Esophagus muscularis mucosa (tissue), 4 donors: Measurements from ENCODE around the gene PLG. TPM values are rescaled to one million over a fixed set of nuclear protein-coding genes. Genes with fewer than 3 reads are reported as not detected.
"Not testable (repeated sequence)": the region's sequence is repeated elsewhere in the genome, so short reads cannot be mapped to it uniquely, and the experiment has no call there.

Experiments
- DNase-seq: peaks from one replicate; pipeline ENCODE4 v3.0.0-alpha.2; 2017; ENCODE audit errors: extremely low spot score
- H3K27ac ChIP-seq, 4 donors: fragments of 200-600 bp; sonication (generic); replicated peaks in 1 of 4; 1 replicate in 3 of 4; 2 replicates in 1 of 4; pipeline ENCODE4 v1.5.1; 2016 to 2019; ENCODE audit warnings: mild to moderate bottlenecking in 1 of 4
- H3K27me3 ChIP-seq, 4 donors: fragments of 200-600 bp; sonication (generic); one replicate each; pipeline versions ENCODE4 v1.5.1 to v1.6.0; 2016 to 2019
- H3K36me3 ChIP-seq, 4 donors: fragments of 200-600 bp; sonication (generic); one replicate each; pipeline ENCODE4 v1.5.1; 2016 to 2019
- H3K4me1 ChIP-seq, 4 donors: fragments of 200-600 bp; sonication (generic); one replicate each; pipeline ENCODE4 v1.5.1; 2016 to 2019
- H3K4me3 ChIP-seq, 4 donors: fragments of 200-600 bp; sonication (generic); 1 replicate in 2 of 4; 2 replicates in 2 of 4; pipeline ENCODE4 v1.5.1; 2016 to 2019; ENCODE audit warnings: mild to moderate bottlenecking in 4 of 4, moderate library complexity in 1 of 4
- H3K9me3 ChIP-seq, 4 donors: fragments of 200-600 bp; sonication (generic); 1 replicate in 3 of 4; 2 replicates in 1 of 4; pipeline ENCODE4 v1.5.1; 2016 to 2019
- CTCF ChIP-seq, 3 experiments: fragments of 200-600 bp in 2 of 3; fragments of 450-650 bp in 1 of 3; sonication (generic) in 2 of 3; IDR thresholded peaks; one replicate each; pipeline ENCODE4 v1.5.1; 2017 to 2019; ENCODE audit warnings: antibody characterized with exemption in 3 of 3, mild to moderate bottlenecking in 2 of 3, moderate library complexity in 1 of 3
- EP300 ChIP-seq: sonication (generic); formaldehyde crosslinking; IDR thresholded peaks from one replicate; pipeline ENCODE4 v1.6.1; 2017; ENCODE audit warnings: antibody characterized with exemption
- POLR2A ChIP-seq: fragments of 450-650 bp; IDR thresholded peaks from one replicate; pipeline ENCODE4 v1.6.1; 2017; ENCODE audit warnings: antibody characterized with exemption, moderate library complexity, mild to moderate bottlenecking, low read depth
- POLR2AphosphoS5 ChIP-seq, 2 donors: sonication (generic); formaldehyde crosslinking; IDR thresholded peaks; one replicate each; pipeline ENCODE4 v1.6.1; 2017; ENCODE audit warnings: antibody characterized with exemption in 2 of 2
- WGBS: methylation state at CpG from one replicate; pipeline ENCODE4 v1.1.5; 2018; 5-methylcytosine and 5-hydroxymethylcytosine counted together
- intact Hi-C: fragments of 100-400 bp; cut with DNase I; formaldehyde crosslinking; loops from one replicate; pipeline ENCODE4 v1.15.1; 2023
- total RNA-seq, 4 donors: library from RNA; depleted of rRNA; stranded (reverse); fragments of >200 nt; gene quantifications; one replicate each; pipeline versions ENCODE4 v1.1.0 to v1.2.1, GENCODE V29; 2016

PLG gene
- total RNA-seq, 4 donors from 2014 or later, result not detected

DNA sequence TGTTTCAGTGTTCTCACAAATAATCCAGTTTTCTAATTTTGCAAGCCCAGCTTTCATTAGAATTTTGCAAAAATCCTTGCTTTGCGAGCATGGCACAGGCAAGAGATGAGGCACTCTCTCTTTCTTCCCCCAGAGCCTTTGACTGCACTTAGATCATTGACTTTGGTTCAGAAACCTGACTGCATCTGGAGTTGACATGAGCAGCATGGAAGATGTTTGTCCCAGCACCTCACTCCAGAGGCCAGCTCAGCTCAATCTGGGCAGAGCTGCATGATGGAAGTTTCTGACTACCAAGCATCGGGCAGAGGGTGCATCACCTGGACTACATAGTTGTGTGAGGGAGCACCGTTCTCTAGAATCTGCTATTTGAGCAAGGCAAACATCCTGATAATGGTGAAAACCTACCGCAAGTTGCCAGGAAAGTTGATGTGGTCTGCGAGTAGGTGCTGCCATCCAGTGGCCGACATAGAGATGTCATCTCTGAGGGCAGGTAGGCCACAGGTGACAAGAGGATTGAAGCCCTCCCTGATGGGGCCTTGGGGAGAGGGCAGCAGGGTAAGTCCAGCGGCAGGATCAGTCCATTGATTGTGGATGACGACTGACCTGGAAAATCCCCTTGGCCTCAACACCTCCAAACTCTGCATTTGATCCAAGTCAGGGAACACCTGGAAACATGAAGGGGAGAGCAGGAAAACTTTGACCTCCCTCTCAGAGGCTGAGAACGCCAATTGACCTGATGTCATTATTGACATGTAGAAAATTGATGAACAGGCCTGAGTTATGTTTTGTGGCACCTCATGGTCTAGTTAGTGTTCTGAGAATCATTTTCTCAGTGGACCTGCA is 34.2 kb upstream of the PLG start:
- 31% methylated on average over 9 of the region's 9 CpGs for WGBS

DNA sequence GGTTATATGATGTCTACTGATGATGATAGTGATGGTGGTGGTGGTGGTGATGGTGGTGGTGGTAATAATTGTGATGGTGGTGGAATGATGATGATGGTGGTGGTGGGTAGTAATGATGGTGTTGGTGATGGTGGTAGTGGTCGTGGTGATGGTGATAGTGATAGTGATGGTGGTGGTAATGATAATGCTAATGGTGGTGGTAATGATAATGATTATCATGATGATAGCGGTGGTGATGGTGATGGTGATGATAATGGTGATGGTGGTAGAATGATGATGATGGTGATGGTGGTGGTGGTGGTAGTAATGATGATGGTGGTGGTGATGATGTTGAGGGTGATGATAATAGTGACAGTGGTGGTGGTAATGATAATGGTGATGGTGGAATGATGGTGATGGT is 33.5 kb upstream of the PLG start:
- peak; percentile 8 for DNase-seq
- Histone ChIP-seq H3K27me3 (peaks cover 0 to 5% (median 0%) of the 10 kb centered on the region in 4 donors), H3K9me3 (peaks cover 0 to 13% (median 3%) of the 10 kb centered on the region in 4 donors), H3K4me3 (no peak overlapping the region), H3K27ac (no peak overlapping the region), H3K36me3 (no peaks in the 10 kb centered on the region), H3K4me1 (no peaks in the 10 kb centered on the region)
- intact Hi-C loops, result no loop called here
- no peak for TF ChIP-seq CTCF (IDR thresholded peaks at IDR 0.05)
- TF ChIP-seq POLR2AphosphoS5 (IDR thresholded peaks at IDR 0.05), result no peak
- no peak for TF ChIP-seq EP300
- no peak for TF ChIP-seq POLR2A
- whole genome bisulfite sequencing, result 80% methylated on average over 2 of the region's 2 CpGs

More for the DNA sequence above, 34.2 kb upstream of the PLG start:
- Histone ChIP-seq H3K36me3 (no peaks in the 10 kb centered on the region), H3K9me3 (peaks cover 0 to 8% (median 0%) of the 10 kb centered on the region in 4 donors), H3K4me3 (no peak overlapping the region), H3K27ac (no peak overlapping the region), H3K27me3 (peaks cover 0 to 5% (median 0%) of the 10 kb centered on the region in 4 donors), H3K4me1 (no peaks in the 10 kb centered on the region)
- peak; percentile 47 for DNase-seq
- intact Hi-C loops, result no loop called here
- TF ChIP-seq EP300 (no peak), POLR2A (no peak), POLR2AphosphoS5 (IDR thresholded peaks at IDR 0.05) (no peak), CTCF (IDR thresholded peaks at IDR 0.05) (no peak)

DNA sequence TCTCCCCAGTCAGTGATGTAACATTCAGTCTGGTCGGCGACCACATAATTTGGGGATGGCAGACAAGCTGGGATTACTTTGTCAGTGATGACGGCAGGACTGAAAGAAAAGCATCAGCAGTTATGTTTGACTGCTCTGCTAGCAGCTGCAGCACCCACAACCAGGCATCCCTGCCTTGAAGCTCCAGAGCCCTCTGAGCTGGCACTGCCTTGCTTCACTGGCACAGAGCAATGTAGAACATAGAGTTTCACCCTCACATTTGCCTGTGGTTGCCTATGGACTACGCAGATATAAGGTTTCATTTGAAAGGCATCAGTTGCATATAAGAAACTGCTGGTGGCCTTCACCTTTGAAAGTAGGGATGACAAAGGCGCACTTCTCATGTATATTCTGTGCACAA is 25.6 kb upstream of the PLG start:
- H3K4me3 ChIP-seq, H3K4me1 ChIP-seq, H3K27ac ChIP-seq, H3K36me3 ChIP-seq, intact Hi-C loops: not testable (repeated sequence)
- Histone ChIP-seq H3K27me3 (peaks cover 0 to 13% (median 0%) of the 10 kb centered on the region in 4 donors), H3K9me3 (peaks cover 0 to 13% (median 6%) of the 10 kb centered on the region in 4 donors)
- DNase-seq, result peak; percentile 75
- 89% methylated on average over 5 of the region's 5 CpGs for WGBS

DNA sequence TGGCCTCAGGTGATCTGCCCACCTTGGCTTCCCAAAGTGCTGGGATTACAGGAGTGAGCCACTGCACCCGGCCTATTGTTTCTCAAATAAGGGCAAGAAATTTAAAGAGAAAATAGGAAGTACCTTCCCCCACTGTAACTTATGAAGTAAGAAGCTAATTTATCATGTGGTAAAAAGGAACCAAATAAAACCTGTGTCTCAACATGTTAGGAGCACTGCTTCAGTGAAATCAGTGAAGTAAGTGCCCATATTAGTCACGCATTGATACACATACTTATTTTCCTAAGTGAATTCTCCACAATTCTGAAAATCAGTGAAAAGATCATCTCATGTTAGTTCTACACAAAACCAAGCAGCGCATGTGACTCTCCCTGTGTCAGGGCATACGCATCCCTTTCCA is 23.8 kb upstream of the PLG start:
- Histone ChIP-seq H3K27me3 (peaks cover 0 to 13% (median 0%) of the 10 kb centered on the region in 4 donors), H3K27ac (no peak overlapping the region), H3K36me3 (no peaks in the 10 kb centered on the region), H3K4me1 (peaks cover 0 to 6% (median 0%) of the 10 kb centered on the region in 4 donors), H3K9me3 (peaks cover 0 to 8% (median under 1%) of the 10 kb centered on the region in 4 donors), H3K4me3 (no peak overlapping the region)
- no peak for DNase-seq
- TF ChIP-seq POLR2AphosphoS5 (IDR thresholded peaks at IDR 0.05) (no peak), CTCF (IDR thresholded peaks at IDR 0.05) (no peak), EP300 (no peak), POLR2A (no peak)
- intact Hi-C loops, result no loop called here
- 76% methylated on average over 4 of the region's 4 CpGs for WGBS

GRCh38 chr6:160678744-160679401 is 23.2 kb upstream of the PLG start:
- Histone ChIP-seq H3K4me1 (peaks cover 0 to 6% (median 0%) of the 10 kb centered on the region in 4 donors), H3K27ac (no peak overlapping the region), H3K36me3 (no peaks in the 10 kb centered on the region), H3K4me3 (peak overlapping the region in 1 of 4 donors; percentile 18), H3K9me3 (peaks cover 0 to 4% (median 0%) of the 10 kb centered on the region in 4 donors), H3K27me3 (peaks cover 0 to 13% (median 0%) of the 10 kb centered on the region in 4 donors)
- 11% methylated on average over 32 of the region's 42 CpGs for WGBS
- intact Hi-C loops, result no loop called here
- peak; percentile 77 for DNase-seq
- TF ChIP-seq EP300, result no peak
- TF ChIP-seq POLR2A, result no peak
- TF ChIP-seq CTCF (IDR thresholded peaks at IDR 0.05), result no peak
- TF ChIP-seq POLR2AphosphoS5 (IDR thresholded peaks at IDR 0.05), result no peak
